WI38 (cell line): Measurements from ENCODE around the gene UPF1.
"Not testable (repeated sequence)": the region's sequence is repeated elsewhere in the genome, so short reads cannot be mapped to it uniquely, and the experiment has no call there.

Experiments used
- H3K4me3 ChIP-seq: 2 replicates; pipeline ENCODE4 v1.5.1; 2011; ENCODE audit warnings: low read depth, mild to moderate bottlenecking, control low read depth, low read length
- TF ChIP-seq, protein P1 (sequence below): IDR thresholded peaks from 2 replicates; pipeline ENCODE4 v1.5.1; 2012; ENCODE audit warnings: low read depth, mild to moderate bottlenecking, control low read depth, low read length

Gene UPF1

DNA sequence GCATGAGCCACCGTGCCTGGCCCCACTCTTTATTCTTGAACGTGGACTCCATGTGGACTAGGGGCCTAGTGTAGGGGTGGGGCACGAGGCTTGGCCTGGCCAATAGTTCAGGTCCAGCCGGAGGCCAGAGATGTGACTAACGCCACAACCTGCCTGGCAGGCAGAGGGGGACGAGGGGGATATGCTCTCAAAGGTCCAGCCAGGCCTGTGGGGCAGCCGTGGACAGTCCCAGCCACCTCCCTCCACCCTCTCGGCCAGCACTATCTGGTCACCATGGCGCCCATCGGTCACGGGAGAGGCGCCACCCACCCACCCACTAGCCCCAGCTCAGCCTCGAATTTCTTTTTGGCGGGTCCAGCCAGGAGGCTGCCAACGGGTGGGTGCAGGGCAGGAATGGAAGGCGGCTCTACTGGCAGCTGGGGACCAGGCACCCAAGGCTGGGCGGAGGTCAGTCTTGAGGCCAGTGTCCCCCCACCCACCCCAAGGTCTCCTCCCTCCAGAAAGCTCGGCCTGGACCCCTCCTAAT, 66.4 kb downstream of the UPF1 start:
- TF ChIP-seq, protein P1, sequence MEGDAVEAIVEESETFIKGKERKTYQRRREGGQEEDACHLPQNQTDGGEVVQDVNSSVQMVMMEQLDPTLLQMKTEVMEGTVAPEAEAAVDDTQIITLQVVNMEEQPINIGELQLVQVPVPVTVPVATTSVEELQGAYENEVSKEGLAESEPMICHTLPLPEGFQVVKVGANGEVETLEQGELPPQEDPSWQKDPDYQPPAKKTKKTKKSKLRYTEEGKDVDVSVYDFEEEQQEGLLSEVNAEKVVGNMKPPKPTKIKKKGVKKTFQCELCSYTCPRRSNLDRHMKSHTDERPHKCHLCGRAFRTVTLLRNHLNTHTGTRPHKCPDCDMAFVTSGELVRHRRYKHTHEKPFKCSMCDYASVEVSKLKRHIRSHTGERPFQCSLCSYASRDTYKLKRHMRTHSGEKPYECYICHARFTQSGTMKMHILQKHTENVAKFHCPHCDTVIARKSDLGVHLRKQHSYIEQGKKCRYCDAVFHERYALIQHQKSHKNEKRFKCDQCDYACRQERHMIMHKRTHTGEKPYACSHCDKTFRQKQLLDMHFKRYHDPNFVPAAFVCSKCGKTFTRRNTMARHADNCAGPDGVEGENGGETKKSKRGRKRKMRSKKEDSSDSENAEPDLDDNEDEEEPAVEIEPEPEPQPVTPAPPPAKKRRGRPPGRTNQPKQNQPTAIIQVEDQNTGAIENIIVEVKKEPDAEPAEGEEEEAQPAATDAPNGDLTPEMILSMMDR, result no peak

DNA sequence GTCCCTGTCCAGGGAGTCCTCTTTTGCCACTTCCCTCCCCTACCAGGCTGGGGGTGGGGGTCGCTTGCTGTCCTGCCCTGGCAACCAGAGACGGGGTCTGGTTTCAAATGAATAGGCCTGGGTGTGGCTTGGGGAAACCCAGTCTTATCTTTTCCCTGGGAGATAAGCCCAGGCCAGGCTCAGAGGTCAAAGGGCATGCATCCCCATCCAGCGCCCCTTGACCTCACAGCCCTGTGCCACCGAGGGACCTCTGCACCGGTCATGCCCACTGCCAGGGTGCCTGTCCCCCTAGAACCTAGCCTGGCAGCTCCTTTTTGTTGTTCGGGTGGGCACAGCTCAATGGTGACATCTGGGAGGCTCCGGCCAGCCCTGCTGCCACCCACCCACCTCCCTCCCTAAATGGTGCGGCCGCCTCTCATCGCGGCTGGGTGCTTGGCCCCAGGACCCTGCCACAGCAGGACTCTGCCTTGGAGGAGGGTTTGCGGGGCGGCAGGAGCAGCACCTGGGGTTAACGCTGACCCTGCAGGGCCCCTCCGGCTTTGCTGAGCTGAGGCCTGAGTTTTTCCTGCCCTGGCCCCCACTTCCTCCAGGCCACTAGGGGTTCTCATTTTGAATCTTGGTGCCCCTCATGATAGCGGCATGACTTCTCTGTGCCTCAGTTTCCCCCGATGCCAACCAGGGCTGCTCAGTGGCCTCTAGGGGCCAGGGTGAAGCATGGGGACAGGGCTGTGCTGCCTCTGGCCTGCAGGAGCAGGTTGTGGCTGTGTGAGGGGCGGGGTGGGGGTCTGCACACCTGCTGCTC, 67.0 kb downstream of the UPF1 start:
- no peak overlapping the region for H3K4me3 ChIP-seq
- TF ChIP-seq, protein P1, result no peak

More for the DNA sequence above, 66.4 kb downstream of the UPF1 start:
- no peak overlapping the region for H3K4me3 ChIP-seq

DNA sequence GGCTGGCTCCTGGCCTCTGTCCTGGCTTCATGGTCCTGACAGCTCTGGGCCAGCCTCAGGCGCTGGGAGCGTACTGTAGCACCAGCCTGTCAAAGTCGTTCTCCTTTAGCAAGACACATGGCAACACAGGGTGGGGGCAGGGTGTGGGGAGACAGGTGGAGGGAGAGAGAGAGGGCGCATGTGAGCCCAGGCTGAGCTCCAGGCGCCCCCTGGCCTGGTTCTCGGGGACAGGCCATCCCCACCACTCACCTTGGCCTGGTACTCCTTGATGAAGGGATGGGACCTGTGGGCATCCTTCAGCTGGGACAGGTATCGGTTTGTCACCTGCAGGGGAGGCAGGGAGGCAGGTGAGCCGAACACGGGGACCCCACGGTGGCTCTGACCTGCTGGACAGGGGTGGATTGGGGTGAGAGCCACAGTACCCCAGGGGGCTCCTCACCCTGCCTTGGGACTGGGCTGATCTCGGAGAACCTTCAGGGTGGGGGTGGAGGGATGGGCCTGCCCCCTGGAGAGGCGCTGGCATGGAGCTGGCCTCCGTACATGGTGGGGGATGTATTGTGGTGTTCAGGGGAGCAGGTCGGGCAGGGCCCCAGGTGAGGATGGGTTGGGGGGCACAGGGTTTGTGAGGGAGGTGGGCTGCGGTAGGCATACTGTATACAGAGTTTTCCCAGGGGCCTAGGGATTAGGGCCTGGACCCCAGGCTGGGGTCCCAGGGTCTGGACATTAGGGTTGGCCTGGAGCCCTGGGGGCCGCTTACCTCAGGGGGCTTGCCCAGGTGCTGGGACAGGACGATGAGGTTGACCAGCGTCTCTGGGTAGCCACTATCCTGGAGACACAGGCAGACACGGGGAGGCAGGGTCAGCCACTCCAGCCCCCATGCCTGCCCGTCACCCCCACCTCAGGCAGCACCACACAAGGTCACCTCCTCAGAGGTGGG, 68.1 kb downstream of the UPF1 start:
- TF ChIP-seq, protein P1, result no peak
- H3K4me3 ChIP-seq, result no peak overlapping the region

DNA sequence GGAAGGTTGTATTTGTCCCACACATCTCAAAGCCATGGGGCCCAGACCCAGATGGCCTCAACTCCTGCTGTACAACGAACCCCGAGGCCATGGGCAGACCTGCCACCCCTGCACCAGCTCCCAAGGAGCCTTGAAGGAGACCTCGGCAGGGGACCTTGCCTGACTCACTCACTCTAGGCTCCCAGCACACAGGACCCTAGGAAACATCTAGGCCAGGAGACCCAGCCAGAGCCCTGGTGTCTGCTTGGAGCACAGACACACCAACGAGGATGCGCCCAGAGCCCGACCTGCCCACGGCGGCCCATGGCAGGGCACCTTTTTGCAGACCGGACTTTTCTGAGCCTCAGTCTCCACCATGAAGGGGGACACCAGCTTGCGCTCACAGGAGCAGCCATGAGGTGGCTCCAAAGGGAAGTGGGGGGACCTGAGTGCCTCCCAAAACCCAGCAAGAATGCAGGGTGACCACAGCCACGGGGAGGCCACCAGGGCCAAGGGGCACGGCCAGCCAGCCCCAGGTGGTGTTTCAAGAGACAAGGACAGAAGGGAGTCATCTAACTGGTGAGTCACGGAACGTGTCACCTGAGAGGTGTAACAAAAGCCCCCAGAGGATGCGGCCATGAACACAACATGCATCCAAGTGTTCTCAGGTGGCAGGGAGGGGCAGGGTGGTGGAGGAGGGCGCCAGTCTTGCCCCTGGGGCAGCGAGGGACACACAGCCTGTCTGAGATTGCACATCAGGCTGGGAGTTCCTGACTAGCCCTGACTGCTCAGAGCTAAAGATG, 69.1 kb downstream of the UPF1 start:
- TF ChIP-seq, protein P1, result no peak
- no peak overlapping the region for H3K4me3 ChIP-seq

DNA sequence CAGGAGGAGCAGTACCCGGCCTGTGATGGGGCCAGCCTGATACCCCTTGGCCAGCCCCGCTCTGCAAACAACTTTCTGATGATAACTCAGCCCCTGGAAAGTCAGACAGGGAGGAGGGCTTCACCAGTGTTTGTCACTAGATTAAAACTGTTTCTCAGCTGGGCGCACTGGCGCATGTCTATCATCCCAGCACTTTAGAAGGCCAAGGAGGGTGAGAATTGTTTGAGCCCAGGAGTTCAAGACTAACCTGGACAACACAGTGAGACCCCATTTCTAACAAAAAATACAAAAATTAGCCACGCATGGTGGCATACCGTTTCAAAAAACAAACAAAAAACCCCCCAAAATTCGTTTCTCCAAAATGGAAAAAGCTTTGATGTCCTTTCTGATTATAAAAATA, 69.7 kb downstream of the UPF1 start:
- TF ChIP-seq, protein P1, result no peak
- no peak overlapping the region for H3K4me3 ChIP-seq

DNA sequence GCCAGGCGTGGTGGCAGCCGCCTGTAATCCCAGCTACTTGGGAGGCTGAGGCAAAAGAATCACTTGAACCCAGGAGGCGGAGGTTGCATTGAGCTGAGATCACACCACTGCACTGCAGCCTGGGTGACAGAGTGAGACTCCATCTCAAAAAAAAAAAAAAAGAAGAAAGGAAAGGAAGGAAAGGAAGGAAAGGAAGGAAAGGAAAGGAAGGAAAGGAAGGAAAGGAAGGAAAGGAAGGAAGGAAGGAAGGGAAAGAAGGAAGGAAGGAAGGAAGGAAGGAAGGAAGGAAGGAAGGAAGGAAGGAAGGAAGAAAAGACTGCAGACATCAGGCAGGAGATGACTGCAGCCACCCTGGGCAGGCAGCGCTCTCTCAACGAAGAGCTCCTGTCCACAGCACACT, 70.8 kb downstream of the UPF1 start:
- H3K4me3 ChIP-seq, result not testable (repeated sequence)
